Activated naive CD8-positive, alpha-beta T cell treated with anti-CD3 and anti-CD28 coated beads, Interleukin-2, amount 50 U/mL, for 16 hours (primary cell): Measurements from ENCODE around the gene HIBCH.
"Not testable (repeated sequence)": the region's sequence is repeated elsewhere in the genome, so short reads cannot be mapped to it uniquely, and the experiment has no call there.

Source experiments
- DNase-seq: peaks from one replicate; pipeline ENCODE4 v3.0.0-alpha.2; 2020; ENCODE audit warnings: low read depth, low spot score

Gene HIBCH

DNA sequence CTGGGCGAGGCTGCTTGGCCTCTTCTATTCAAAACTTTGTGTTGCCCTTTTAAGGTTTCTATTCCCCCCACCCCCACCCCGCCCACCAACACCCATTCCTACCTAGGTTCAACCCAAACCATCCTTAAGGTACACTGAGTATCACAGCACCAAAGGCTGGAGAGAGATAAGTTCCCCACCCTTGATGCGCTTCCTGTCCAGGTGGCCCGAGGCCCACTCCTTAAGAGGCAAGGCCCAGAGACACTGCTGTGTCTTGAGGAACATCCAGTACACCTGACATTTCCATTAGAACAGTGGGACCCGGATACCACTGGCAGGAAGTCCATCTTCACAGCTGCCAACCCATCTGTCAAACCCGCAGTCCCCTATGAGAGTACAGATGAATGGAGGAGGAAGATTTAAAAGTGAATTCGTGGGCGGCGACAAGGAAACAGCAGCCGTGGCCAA lies 23.5 kb upstream of the HIBCH start:
- no peak for DNase-seq

DNA sequence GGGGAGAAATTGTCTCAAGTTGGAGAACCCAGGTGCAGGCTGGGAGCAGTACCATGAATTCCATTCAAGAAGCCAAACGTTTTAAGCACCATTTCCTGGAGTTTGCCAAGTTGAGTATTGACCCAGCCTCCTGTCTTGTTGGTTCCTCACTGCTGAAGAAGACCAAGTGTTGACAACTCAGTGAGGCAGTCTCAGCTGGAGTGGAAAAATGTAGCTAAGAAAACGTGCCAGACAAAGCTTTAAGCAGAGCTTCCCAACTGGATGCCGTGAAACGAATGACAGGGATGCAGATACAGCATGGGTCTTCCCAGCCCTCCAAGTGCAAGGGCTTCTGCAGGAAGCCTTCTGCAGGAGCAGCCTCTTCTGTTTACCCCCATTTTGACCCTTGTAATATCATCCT lies 23.0 kb upstream of the HIBCH start:
- DNase-seq = no peak

DNA sequence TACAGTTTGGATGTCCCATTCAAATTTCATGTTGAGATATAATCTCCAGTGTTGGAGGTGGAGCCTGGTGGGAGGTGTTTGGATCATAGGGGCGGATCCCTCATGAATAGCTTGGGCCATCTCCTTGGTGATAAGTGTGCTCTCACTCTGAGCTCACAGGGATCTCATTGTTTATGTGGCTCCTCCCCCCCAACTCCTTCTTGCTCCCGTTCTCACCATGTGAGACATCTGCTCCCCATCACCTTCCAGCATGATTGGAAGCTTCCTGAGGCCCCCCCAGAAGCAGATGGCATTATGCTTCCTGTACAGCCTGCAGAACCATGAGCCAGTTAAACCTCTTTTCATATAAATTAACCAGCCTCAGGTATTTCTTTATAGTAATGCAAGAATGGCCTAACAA lies 20.7 kb upstream of the HIBCH start:
- DNase-seq = no peak

DNA sequence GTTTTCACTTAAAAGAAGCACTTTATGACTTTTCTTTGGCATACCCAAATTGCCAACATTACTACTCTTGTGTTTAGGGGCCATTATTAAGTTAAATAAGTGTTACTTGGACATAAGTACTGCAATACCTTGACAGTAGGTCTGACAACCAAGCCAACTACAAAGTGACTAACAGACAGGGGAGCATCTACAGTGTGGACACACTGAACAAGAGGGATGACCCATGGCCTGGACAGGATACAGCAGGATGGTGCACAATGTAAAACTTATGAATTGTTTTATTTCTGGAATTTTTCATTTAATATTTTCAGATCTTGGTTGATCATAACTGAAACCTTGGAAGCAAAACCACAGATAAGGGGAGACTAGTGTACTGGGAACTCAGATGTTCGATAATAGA lies 19.8 kb upstream of the HIBCH start:
- DNase-seq = no peak

DNA sequence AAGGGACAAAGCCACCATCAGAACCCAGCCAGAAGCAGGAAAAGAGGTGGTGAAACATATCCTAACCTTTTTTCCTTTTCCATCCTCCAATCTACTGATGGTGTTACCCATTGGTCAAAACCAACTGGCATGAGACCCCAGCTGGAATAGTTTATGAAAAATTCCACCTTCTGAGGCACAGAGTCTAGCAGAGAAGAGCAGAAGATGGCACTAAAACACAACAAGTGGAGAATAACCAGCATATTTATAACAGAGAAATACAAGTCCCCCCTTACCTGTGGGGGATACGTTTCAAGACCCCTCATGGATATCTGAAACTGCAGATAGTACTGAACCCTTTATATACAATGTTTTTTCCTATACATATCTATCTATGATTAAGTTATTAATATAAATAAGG lies 18.8 kb upstream of the HIBCH start:
- no peak for DNase-seq

DNA sequence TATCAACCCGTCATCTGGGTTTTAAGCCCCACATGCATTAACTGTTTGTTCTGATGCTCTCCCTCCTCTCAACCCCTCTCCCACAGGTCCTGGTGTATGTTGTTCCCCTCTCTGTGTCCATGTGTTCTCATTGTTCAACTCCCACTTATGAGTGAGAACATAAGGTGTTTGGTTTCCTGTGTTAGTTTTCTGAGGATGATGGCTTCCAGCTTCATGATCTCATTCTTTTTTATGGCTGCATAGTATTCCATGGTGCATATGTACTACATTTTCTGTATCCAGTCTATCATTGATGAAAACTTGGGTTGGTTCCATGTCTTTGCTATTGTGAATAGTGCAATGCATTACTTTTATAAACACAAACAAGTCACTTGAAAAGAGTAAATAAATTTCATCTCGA lies 16.8 kb upstream of the HIBCH start:
- no peak for DNase-seq

DNA sequence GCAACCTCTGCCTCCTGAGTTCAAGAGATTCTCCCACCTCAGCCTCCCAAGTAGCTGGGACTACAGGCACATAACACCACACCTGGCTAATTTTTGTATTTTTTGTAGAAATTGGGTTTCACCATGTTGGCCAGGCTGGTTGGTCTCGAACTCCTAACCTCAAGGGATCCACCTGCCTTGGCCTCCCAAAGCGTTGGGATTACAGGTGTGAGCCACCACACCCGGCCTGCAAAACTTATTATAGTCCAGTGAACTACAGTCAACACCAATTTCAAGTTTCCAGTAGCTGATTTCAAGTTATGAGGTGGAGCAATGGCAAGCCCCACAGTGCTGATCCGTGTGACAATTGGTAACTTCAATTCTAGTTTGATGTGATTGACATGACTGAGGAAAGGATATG lies 16.0 kb upstream of the HIBCH start:
- DNase-seq = not testable (repeated sequence)

DNA sequence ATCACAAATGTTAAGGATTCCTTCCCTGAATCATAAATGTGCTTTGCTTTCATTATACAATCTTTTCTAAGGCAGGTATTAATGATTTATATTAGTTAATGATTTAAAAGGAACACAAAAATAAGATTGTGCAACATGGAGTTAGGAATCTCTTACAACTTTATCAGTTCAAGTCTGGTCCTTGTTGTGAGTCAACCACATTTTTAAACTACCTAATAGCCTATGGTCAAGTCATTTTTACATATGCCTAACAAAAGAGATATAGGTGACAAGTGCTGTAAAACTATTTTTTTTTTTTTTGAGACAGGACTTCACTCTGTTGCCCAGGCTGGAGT lies 15.6 kb upstream of the HIBCH start:
- DNase-seq = no peak

DNA sequence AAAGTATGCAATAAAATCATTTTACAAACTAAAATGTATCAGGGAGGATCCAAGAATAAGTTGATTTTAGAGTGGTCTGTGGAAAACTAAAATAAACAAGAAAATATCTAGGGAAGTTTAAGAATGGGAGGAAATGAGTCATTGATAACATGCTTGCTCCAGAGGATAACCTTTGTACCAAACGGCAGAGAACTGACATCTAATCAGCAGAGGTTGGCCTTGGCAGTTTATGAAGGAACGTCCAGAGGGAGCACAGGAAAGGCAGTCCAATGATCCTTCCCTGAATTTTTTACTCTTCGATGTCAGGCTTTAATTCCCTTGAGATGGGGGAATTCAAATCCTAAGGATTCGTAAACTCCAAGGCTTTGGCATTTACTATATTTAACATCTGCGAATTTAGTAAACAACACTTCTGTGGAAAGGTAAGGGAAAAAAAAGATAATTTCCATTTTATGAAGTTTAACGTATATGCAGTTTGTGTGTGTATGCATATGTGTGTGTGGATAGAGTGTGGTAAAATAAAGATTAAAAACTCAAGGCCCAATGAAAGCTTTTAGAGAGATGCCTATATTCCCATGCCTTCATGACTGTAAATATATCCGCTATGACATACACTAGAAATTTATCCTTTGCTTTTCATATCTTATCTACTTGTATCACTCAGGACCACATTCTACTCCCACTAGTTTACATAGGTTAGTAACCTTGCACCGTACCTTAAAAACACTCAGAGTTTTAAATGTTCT lies 15.0 kb upstream of the HIBCH start:
- no peak for DNase-seq

DNA sequence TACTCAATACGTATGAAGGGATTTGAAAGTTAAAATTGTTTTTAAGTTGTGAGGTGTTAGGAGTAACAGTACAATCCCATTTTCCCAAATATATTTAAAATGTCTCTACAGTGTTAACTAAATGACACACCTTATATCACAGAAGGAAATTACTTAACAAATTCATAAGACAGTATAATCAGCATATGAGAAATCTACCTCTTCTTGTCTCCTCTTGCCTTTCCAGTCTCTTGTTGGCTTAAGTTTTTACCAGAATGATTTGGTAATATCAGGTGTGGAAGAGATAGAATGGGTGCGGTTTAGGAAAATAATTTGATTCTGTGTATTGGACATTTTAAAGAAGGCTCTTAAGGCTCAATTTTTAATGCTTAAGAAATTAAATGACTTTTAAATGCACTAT lies 14.3 kb upstream of the HIBCH start:
- DNase-seq = no peak

DNA sequence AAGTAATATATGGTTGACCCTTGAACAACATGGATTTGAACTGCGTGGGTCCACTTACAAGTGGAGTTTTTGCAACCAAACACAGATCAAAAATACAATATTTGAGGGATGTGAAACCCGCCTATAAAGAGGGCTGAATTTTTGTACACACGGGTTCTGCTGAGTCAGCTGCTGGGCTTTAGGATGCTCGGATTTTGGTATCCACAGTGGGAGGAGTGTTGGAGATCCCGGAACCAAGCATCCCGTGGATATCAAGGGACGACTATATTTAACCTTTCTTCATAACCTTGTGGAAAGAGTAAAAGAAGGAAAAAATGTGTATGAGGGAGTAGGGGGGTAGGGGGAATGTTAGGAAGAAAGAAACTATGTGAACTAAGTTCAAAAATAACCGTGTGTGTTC lies 13.8 kb upstream of the HIBCH start:
- DNase-seq = no peak

DNA sequence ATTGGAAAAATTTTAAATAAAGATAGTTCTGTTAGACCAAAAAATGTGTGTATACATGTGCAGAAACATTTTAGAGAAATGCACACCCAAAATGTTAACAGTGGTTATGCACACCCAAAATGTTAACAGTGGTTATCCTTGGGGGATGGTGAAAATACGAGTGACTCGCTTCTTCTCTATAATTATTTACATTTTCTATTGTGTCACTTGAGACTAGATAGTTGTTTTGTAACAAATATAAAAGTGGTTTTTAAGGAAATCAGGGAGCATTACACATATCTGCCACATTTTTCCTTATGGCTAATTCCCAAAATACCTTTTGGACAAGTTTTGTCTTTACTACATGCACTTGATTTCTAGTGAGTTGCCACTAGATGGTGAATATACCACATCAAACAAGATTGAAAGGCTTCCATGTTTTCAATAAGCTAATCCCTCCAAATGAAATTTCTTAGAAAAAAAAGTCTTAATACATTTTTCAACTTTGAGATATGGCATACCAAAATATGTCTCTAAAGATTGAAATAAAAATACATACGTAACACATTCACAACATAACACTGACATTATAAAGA lies 9.0 kb upstream of the HIBCH start:
- DNase-seq = no peak

DNA sequence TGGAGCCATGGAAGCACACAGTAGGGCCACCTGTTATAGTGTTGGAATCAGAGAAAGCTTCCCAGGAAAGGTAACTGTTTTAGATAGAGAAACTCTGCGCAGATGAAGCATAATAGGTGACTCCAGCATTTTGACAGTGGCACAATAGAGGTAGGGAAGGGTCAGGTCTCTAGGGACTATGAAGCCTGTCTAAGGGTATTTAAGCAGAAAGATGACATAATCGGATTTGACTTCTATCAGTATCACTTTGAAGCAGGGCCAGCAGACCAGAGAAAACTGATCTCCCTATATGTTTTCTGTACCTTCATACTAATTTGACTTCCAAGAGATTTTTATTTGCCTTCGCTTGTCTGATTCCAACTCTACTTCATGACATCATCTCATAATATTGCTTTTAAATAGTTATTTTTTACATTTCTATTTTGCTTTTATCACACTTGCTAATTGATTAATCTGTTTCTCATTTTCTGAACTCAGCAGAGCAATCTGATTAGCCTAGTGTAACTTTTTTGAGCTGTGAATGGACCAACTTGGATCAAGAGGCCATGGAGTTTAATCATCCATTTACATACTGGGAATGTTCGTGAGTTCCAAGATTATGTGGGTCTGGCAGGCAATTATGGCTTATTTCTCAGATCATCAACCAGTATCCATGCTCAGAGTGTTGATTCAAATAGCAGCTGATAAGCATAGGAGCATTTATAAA lies 8.4 kb upstream of the HIBCH start:
- DNase-seq = no peak

DNA sequence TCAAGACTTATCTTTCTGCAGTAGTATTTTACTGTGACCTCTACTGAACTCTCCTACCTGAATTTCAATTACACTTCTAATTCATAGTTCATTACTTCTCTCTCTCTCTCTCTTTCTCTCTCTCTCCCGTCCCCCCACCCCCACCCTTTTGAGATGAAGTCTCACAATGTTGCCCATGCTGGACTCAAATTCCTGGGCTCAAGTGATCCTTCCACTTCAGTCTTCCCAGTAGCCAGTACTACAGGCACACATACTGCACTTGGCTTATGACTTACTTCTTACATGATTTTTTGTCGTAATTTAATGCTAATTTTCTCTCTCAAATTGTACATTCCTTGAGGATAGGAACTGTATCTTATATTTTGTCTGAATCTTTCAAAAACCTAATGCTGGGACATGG lies 6.0 kb upstream of the HIBCH start:
- no peak for DNase-seq

DNA sequence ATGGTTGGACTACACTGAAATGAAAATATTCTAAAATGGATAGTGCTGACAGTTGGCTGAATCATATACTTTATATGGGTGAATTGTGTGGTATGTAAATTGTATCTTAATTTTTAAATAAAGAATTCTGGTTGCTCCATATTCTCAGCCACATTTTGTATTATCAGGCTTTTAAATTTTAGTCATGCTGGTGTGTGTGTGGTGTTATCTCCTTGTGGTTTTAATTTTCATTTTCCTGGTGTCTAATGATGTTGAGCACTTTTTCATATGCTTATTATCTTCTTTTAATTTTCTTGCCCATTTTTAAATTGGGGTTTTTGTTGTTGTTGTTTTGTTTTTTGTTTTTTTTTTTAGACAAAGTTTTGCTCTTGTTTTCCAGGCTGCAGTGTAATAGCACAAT lies 3.8 kb upstream of the HIBCH start:
- DNase-seq = no peak

DNA sequence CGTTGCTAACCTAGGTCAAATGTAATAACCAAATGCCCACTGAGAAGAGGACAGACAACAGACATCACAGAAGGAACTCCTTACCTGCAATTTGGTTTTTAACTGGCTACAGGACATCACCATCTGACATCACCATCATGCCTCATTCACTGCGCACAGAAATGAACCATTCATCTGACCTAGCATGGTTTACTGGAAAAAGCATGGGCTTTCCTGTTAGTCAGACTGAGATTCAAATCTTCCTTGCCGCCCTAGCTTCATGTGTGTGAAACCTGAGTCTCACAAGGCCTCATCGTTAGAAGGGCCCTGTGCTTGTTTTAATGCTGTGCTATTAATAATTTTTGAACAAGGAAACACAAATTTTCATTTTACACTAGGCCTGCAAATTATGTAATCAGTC lies 1.1 kb upstream of the HIBCH start:
- no peak for DNase-seq

DNA sequence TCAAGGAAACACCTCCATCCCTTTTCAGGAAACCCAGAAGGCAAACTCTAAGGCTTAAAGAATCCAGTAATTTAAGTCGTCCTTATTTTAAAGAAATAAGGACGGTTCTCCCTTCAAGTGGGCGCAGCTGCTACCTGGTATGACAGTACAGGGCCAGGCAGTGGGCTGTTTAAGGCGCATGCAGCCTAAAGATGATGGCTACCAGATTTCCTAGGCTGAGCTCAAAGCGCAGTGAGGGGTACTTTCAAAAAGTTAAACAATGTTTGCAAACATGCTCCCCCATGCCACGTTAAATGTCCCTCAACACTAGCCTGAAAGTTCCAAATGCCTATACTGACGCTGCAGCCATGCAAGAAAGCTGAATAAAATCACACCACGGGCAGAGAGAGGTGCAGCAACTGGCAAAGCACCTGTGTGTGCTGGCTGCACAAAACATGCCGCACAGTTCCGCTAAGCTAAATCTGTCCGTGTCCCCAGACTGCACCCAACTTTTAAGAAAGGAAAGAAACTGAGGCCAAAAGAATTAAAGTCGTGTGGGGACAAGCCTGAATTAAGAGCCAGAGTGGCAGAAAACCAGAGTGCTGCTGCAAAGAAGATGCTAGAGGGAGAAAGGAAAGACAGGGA lies 583 bp downstream of the HIBCH start:
- no peak for DNase-seq

DNA sequence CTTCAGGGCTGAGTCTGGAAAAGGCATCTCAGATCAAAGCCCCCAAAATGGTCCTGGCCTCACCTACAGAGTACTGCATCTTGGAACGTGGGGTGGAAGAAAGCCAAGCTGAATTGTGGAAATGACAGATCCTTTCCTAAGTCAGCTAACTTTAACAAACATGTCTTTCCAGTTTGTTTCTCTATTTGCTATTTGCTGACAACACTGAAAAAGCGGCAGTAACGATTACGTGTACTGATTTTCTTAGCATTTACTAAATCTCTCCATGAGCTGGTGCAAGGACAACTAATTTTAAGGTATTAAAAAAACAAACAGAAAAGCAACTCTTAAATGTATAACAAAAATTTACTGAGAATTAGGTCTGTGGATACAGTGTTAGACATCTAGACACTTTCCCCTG lies 1.1 kb downstream of the HIBCH start:
- DNase-seq = no peak

DNA sequence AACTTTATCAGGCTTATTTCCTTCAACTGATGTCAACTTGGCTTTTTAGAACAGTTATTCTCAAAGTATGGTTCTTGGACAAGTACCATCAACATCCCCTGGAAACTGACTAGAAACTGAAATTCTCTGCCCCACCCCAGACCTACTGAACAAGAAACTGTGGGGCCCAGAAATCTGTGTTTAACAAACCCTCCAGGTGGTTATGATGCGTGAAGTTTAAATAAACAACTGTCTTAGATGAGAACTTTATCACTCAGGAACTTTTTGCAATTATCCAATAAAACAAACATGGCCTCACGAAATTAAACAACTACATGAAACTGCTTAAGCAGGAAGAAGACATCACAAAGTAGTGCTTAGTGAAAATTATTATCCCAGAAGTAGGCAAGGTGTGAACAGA lies 4.4 kb downstream of the HIBCH start:
- no peak for DNase-seq

DNA sequence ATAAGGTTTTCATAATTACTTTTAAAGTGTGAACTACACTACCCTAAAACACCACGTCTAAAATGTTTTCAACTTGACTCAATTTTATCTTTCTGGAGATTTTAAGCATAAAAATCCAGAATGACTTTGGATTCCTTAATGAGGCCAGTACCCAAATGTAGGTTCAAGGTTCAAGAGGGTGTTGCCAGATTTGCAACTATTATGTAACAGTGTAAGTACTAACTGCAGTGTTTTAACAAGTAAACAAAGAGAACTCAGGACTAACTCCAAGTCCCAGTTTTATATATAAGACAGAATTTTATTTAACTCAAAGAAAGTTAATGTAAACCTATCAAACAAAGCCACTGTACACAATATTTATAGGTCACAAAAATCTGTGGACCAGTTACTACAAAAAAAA lies 5.7 kb downstream of the HIBCH start:
- DNase-seq = no peak

DNA sequence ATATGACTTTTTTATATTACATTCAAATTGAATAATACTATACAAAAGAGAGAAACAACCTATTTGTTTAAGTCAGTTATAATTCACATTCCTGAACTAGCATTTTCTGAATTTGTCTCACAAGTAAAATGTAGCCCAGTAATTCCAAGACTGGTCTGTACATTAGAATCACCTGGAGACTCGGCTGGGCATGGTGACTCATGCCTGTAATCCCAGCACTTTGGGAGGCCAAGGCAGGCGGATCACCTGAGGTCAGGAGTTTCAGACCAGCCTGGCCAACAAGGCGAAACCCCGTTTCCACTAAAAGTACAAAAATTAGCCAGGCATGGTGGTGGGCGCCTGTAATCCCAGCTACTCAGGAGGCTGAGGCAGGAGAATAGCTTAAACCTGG lies 7.0 kb downstream of the HIBCH start:
- not testable (repeated sequence) for DNase-seq

DNA sequence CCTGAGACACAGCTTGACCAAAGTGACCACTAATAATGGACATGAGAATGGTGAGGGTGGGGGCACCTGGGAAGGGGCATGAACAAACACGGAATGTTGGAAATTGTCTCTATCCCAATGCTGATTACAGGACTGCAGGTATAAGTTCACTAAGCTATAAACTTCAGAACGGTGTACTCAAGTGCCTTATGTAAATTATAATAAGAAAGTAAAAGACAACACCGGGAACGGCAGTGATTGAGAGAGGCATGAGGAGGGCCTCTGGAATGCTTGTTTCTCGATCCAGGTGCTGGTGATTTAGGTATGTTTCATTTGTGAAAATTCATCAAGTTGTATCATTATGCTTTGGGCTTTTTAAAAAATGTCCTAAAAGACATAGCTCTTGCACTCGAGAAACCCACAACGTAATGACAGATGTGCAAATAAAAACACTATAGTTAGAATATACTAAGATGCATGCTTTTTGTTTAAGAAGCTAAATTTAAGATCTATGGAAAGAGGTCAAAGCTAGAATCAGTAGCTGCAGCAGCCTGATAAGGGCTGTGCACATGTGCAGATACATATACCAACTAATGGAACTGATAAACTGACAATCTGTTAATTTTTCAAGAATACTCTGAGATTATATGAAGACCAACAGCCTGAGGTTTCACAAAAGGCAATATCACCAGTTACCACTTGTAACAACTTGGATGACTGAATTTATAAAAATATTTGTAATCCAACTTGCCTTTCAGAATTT lies 7.6 kb downstream of the HIBCH start:
- no peak for DNase-seq
